GM12865 (cell line): Measurements from ENCODE around the gene NOTO.
A peak's percentile ranks its signal among the peaks of the same experiment; 100 is the strongest.

Source experiments
- DNase-seq: peaks from one replicate; pipeline ENCODE4 v3.0.0; 2010; ENCODE audit warnings: low read depth
- H3K4me3 ChIP-seq: 2 replicates; pipeline ENCODE4 v1.5.1; 2011; ENCODE audit warnings: mild to moderate bottlenecking, low read depth, low read length, control low read depth
- CTCF ChIP-seq: IDR thresholded peaks from 2 replicates; pipeline ENCODE4 v1.5.1; 2011; ENCODE audit warnings: low read length, control low read depth, low read depth, inconsistent platforms; ENCODE audit not compliant: insufficient read depth; ENCODE audit errors: missing control alignments

Gene NOTO

GRCh38 chr2:73205611-73206010, 3.2 kb downstream of the NOTO start:
- DNase-seq, result no peak

GRCh38 chr2:73208258-73208657, 5.9 kb downstream of the NOTO start:
- no peak for DNase-seq
- no peak overlapping the region for H3K4me3 ChIP-seq
- no peak for TF ChIP-seq CTCF

More at GRCh38 chr2:73205611-73206010, 3.2 kb downstream of the NOTO start:
- no peak for TF ChIP-seq CTCF
- no peak overlapping the region for H3K4me3 ChIP-seq

GRCh38 chr2:73210019-73210418, 7.6 kb downstream of the NOTO start:
- no peak for DNase-seq
- H3K4me3 ChIP-seq, result no peak overlapping the region
- no peak for TF ChIP-seq CTCF

GRCh38 chr2:73210696-73211095, 8.3 kb downstream of the NOTO start:
- TF ChIP-seq CTCF, result no peak
- no peak for DNase-seq
- no peak overlapping the region for H3K4me3 ChIP-seq

- DNase-seq, result no peak
- TF ChIP-seq CTCF, result no peak
- H3K4me3 ChIP-seq, result no peak overlapping the region
Measured at GRCh38 chr2:73212098-73212447, 9.7 kb downstream of the NOTO start.

GRCh38 chr2:73212448-73213176, 10.2 kb downstream of the NOTO start:
- no peak overlapping the region for H3K4me3 ChIP-seq
- TF ChIP-seq CTCF, result peak; percentile 97
- DNase-seq, result peak; percentile 81
